D721Med (cell line): Measurements from ENCODE around the gene HDAC2.
A peak's percentile ranks its signal among the peaks of the same experiment; 100 is the strongest.
"Not testable (repeated sequence)": the region's sequence is repeated elsewhere in the genome, so short reads cannot be mapped to it uniquely, and the experiment has no call there.

Source experiments
- DNase-seq: peaks from one replicate; pipeline ENCODE4 v3.0.0; 2011; ENCODE audit warnings: low spot score; ENCODE audit not compliant: insufficient read length
- FAIRE-seq: peaks from 2 replicates; lab custom pipeline; 2011; peaks lifted over from hg19 to GRCh38; lab: Jason Lieb, UNC
- CTCF ChIP-seq: IDR thresholded peaks from 2 replicates; pipeline ENCODE4 v1.5.1; 2012; ENCODE audit warnings: mild to moderate bottlenecking, control low read depth; ENCODE audit not compliant: insufficient read depth; ENCODE audit errors: missing control alignments

Gene HDAC2

GRCh38 chr6:113989675-113990074 lies 18.7 kb upstream of the HDAC2 start:
- FAIRE-seq (no peak), DNase-seq (no peak)
- no peak for TF ChIP-seq CTCF

GRCh38 chr6:113982675-113983074 lies 11.7 kb upstream of the HDAC2 start:
- not testable (repeated sequence) for DNase-seq, FAIRE-seq

- no peak for TF ChIP-seq CTCF
- FAIRE-seq, result no peak
- no peak for DNase-seq
These were observed 11.2 kb upstream of the HDAC2 start for GRCh38 chr6:113982055-113982550.

GRCh38 chr6:113980937-113981554 lies 10.1 kb upstream of the HDAC2 start:
- TF ChIP-seq CTCF, result peak; percentile 52
- FAIRE-seq (peak; percentile 82), DNase-seq (no peak)

- TF ChIP-seq CTCF, result no peak
- FAIRE-seq (no peak), DNase-seq (no peak)
These were observed 9.0 kb upstream of the HDAC2 start for GRCh38 chr6:113979937-113980336.

GRCh38 chr6:113978084-113978675 lies 7.2 kb upstream of the HDAC2 start:
- no peak for TF ChIP-seq CTCF
- DNase-seq, result no peak
- FAIRE-seq, result no peak

GRCh38 chr6:113976806-113977205 lies 5.9 kb upstream of the HDAC2 start:
- no peak for FAIRE-seq
- TF ChIP-seq CTCF, result no peak
- DNase-seq, result no peak
